ENCODE data around the gene NCL. TPM values are rescaled to one million over a fixed set of nuclear protein-coding genes. Genes with fewer than 3 reads are reported as not detected.

The NCL gene
- total and polyA plus RNA-seq, 2 of the 13 experiments (the other 11 are each of a cell fraction or from before 2014, with no cell fraction given) = 105 to 779 TPM

DNA sequence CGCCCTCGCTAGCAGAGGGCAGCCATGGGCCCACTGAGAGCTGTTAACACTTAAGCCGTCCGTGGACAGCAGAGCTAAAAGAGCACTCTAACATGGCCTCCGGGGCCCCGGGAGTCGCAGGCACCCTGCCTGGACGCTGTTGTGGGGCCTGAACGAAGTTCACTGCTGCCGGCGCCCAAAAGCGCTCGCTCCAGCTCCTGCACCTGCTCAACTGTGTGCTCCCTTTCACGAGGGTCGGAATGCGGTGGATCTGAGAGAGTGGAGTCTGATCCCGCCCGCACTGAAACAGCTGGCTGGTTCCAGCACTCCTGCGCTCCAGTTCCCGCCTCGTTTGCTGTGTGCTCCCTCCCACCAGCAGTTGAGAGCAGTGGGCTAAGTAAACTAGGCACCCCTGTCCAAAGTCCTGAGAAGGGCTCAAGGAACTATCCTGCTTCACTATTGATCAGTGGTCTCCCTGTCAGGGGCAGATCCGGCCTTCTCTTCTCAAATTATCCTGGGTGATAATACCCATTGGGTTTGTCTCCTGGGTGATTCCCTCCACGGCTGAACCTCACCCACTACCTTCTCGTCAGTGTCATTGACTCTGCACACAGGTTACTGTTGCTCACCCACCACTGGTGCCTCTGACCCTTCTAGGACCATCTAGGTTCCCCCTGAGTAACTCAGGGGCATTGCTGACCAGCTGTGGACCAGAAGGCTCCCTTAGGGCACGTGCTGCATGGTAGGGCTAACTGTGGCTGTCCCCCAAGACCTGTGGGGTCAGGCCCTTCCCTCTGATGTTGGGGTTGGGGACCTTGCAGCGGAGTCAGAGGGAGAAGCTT, 45.3 kb downstream of the NCL start (continued):
- TF ChIP-seq, protein P1, sequence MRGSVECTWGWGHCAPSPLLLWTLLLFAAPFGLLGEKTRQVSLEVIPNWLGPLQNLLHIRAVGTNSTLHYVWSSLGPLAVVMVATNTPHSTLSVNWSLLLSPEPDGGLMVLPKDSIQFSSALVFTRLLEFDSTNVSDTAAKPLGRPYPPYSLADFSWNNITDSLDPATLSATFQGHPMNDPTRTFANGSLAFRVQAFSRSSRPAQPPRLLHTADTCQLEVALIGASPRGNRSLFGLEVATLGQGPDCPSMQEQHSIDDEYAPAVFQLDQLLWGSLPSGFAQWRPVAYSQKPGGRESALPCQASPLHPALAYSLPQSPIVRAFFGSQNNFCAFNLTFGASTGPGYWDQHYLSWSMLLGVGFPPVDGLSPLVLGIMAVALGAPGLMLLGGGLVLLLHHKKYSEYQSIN (CRISPR knock-in tag; IDR thresholded peaks at IDR 0.05; ENCODE audit: borderline replicate concordance) = no peak
- TF ChIP-seq HIVEP1 (CRISPR knock-in tag; IDR thresholded peaks at IDR 0.05) (peak; percentile 83), ZNF253 (CRISPR knock-in tag; IDR thresholded peaks at IDR 0.05; ENCODE audit: borderline replicate concordance) (no peak), RXRA (CRISPR knock-in tag; IDR thresholded peaks at IDR 0.05) (peak; percentile 33; the same call in 1 of the 2 replicates), RARA (CRISPR knock-in tag; IDR thresholded peaks at IDR 0.05) (no peak), CCDC6 (CRISPR knock-in tag; IDR thresholded peaks at IDR 0.05) (0 out of 2 replicates have a peak, but pooled peaks have one; percentile 24), CEBPB (IDR thresholded peaks at IDR 0.05; ENCODE audit: borderline replicate concordance, low read depth, low read length) (no peak), HES4 (CRISPR knock-in tag; IDR thresholded peaks at IDR 0.05; ENCODE audit: borderline replicate concordance) (peak; percentile 68; the same call in 1 of the 2 replicates), SMARCC2 (IDR thresholded peaks at IDR 0.05) (no peak), ZNF878 (CRISPR knock-in tag; IDR thresholded peaks at IDR 0.05) (no peak), ZNF556 (CRISPR knock-in tag; IDR thresholded peaks at IDR 0.05; ENCODE audit: borderline replicate concordance) (peak; percentile 49)
- TF ChIP-seq, protein P2, sequence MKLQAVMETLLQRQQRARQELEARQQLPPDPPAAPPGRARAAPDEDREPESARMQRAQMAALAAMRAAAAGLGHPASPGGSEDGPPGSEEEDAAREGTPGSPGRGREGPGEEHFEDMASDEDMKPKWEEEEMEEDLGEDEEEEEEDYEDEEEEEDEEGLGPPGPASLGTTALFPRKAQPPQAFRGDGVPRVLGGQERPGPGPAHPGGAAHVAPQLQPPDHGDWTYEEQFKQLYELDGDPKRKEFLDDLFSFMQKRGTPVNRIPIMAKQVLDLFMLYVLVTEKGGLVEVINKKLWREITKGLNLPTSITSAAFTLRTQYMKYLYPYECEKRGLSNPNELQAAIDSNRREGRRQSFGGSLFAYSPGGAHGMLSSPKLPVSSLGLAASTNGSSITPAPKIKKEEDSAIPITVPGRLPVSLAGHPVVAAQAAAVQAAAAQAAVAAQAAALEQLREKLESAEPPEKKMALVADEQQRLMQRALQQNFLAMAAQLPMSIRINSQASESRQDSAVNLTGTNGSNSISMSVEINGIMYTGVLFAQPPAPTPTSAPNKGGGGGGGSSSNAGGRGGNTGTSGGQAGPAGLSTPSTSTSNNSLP (IDR thresholded peaks at IDR 0.05; ENCODE audit: low read depth, low read length) = no peak
- TF ChIP-seq, protein P3, sequence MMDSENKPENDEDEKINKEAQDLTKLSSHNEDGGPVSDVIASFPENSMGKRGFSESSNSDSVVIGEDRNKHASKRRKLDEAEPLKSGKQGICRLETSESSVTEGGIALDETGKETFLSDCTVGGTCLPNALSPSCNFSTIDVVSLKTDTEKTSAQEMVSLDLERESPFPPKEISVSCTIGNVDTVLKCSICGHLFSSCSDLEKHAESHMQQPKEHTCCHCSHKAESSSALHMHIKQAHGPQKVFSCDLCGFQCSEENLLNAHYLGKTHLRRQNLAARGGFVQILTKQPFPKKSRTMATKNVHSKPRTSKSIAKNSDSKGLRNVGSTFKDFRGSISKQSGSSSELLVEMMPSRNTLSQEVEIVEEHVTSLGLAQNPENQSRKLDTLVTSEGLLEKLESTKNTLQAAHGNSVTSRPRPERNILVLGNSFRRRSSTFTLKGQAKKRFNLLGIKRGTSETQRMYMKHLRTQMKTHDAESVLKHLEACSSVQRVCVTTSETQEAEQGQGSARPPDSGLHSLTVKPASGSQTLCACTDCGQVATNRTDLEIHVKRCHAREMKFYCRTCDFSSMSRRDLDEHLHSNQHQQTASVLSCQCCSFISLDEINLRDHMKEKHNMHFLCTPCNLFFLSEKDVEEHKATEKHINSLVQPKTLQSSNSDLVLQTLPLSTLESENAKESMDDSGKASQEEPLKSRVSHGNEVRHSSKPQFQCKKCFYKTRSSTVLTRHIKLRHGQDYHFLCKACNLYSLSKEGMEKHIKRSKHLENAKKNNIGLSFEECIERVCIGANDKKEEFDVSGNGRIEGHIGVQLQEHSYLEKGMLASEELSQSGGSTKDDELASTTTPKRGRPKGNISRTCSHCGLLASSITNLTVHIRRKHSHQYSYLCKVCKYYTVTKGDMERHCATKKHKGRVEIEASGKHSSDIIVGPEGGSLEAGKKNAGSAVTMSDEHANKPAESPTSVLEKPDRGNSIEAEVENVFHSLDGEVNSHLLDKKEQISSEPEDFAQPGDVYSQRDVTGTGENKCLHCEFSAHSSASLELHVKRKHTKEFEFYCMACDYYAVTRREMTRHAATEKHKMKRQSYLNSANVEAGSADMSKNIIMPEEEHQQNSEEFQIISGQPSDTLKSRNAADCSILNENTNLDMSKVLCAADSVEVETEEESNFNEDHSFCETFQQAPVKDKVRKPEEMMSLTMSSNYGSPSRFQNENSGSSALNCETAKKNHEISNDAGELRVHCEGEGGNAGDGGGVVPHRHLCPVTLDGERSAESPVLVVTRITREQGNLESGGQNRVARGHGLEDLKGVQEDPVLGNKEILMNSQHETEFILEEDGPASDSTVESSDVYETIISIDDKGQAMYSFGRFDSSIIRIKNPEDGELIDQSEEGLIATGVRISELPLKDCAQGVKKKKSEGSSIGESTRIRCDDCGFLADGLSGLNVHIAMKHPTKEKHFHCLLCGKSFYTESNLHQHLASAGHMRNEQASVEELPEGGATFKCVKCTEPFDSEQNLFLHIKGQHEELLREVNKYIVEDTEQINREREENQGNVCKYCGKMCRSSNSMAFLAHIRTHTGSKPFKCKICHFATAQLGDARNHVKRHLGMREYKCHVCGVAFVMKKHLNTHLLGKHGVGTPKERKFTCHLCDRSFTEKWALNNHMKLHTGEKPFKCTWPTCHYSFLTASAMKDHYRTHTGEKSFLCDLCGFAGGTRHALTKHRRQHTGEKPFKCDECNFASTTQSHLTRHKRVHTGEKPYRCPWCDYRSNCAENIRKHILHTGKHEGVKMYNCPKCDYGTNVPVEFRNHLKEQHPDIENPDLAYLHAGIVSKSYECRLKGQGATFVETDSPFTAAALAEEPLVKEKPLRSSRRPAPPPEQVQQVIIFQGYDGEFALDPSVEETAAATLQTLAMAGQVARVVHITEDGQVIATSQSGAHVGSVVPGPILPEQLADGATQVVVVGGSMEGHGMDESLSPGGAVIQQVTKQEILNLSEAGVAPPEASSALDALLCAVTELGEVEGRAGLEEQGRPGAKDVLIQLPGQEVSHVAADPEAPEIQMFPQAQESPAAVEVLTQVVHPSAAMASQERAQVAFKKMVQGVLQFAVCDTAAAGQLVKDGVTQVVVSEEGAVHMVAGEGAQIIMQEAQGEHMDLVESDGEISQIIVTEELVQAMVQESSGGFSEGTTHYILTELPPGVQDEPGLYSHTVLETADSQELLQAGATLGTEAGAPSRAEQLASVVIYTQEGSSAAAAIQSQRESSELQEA (CRISPR knock-in tag; IDR thresholded peaks at IDR 0.05; ENCODE audit: not compliant biosample characterization) = peak; percentile 44
- TF ChIP-seq, protein P4, sequence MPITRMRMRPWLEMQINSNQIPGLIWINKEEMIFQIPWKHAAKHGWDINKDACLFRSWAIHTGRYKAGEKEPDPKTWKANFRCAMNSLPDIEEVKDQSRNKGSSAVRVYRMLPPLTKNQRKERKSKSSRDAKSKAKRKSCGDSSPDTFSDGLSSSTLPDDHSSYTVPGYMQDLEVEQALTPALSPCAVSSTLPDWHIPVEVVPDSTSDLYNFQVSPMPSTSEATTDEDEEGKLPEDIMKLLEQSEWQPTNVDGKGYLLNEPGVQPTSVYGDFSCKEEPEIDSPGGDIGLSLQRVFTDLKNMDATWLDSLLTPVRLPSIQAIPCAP (CRISPR knock-in tag; IDR thresholded peaks at IDR 0.05; ENCODE audit: low read depth) = no peak

Data from HepG2 (cell line).